NCI-H524 treated with DMSO at 0.1 percent for 48 hours (cell line): ENCODE results near the gene MST1R.
A peak's percentile ranks its signal among the peaks of the same experiment; 100 is the strongest.

Experiments
- DNase-seq: peaks from one replicate; lab custom pipeline; 2025; lab: John Stamatoyannopoulos, UW

The MST1R gene

GRCh38 chr3:49839193-49839809 is 64.4 kb downstream of the MST1R start:
- DNase-seq = peak; percentile 10
